Measurements from ENCODE around the gene CYBC1.

CYBC1 gene

GRCh38 chr17:82446649-82447048 is 3.9 kb downstream of the CYBC1 start:
- no peak for DNase-seq

- DNase-seq = no peak
Measured at GRCh38 chr17:82446124-82446523, 4.4 kb downstream of the CYBC1 start.

GRCh38 chr17:82445542-82445941 is 5.0 kb downstream of the CYBC1 start:
- DNase-seq = no peak

GRCh38 chr17:82444941-82445521 is 5.5 kb downstream of the CYBC1 start:
- DNase-seq = no peak

- DNase-seq = no peak
Measured at GRCh38 chr17:82444284-82444893, 6.2 kb downstream of the CYBC1 start.

GRCh38 chr17:82443465-82444283 is 6.9 kb downstream of the CYBC1 start:
- no peak for DNase-seq

GRCh38 chr17:82442643-82443464 is 7.7 kb downstream of the CYBC1 start:
- DNase-seq = no peak

- DNase-seq = no peak
Measured at GRCh38 chr17:82441691-82442487, 8.7 kb downstream of the CYBC1 start.

GRCh38 chr17:82440991-82441627 is 9.4 kb downstream of the CYBC1 start:
- no peak for DNase-seq

- DNase-seq = no peak
Measured at GRCh38 chr17:82440469-82440981, 10.0 kb downstream of the CYBC1 start.

GRCh38 chr17:82439829-82440365 is 10.7 kb downstream of the CYBC1 start:
- no peak for DNase-seq

GRCh38 chr17:82439194-82439828 is 11.2 kb downstream of the CYBC1 start:
- DNase-seq = no peak

GRCh38 chr17:82438401-82439193 is 12.0 kb downstream of the CYBC1 start:
- no peak for DNase-seq

GRCh38 chr17:82437325-82437668 is 13.3 kb downstream of the CYBC1 start:
- DNase-seq = no peak

GRCh38 chr17:82436601-82437324 is 13.8 kb downstream of the CYBC1 start:
- DNase-seq = no peak

GRCh38 chr17:82435601-82436583 is 14.7 kb downstream of the CYBC1 start:
- no peak for DNase-seq

GRCh38 chr17:82435103-82435502 is 15.4 kb downstream of the CYBC1 start:
- DNase-seq = no peak

GRCh38 chr17:82434216-82434565 is 16.4 kb downstream of the CYBC1 start:
- no peak for DNase-seq
